ENCODE data around the gene TBCD. TPM values are rescaled to one million over a fixed set of nuclear protein-coding genes. Genes with fewer than 3 reads are reported as not detected.
A peak's percentile ranks its signal among the peaks of the same experiment; 100 is the strongest.

TBCD gene
- total RNA-seq, 6 experiments from 2014 or later, result 47.3 to 67.6 (median 62.5) TPM

DNA sequence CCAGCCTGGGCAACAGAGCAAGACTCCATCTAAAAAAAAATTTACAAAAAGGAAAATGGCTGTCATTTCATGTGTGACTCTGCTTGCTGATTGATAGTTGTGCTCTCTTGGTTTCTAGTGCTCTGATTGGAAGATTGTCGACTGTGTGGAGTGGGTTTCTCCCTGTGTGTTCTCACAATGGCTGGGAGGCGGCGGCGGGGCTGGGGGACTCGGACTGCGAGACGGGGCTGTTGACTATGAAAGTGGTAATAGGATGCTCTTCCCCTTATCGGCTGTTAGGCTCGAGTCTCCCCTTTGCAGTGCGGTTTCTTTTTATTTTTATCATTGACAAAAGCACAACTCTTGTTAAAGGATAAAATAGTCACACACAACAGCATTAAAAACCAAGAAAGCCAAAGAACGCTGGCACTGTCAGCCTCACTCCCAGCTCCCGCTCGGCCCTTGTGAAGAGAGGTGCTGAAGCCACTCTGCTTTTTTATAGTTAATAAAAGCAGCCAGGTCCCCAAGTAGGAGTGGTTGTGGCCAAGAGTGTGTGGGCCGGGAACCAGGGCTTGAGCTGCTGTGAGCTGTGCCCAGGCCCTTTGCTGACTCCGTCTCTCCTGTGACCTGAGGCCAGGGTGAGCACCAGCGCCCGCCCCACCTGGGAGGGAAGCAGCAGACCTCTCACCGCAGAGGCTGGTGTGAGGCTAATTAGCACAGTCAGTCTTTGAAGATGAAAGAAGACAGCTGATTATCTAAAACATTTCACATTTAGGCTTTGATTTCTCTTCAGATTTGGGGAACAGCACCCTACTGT, 36.5 kb downstream of the TBCD start:
- no peak overlapping the region for H3K27ac Mint-ChIP-seq
- H3K4me3 Mint-ChIP-seq, result no peak overlapping the region
- H3K36me3 Mint-ChIP-seq (ENCODE audit: low read depth), result peaks cover 4% of the 10 kb centered on the region
- H3K4me1 Mint-ChIP-seq (ENCODE audit: low read depth), result peaks cover 9% of the 10 kb centered on the region
- no peaks in the 10 kb centered on the region for H3K9me3 Mint-ChIP-seq
- TF ChIP-seq, protein P1, sequence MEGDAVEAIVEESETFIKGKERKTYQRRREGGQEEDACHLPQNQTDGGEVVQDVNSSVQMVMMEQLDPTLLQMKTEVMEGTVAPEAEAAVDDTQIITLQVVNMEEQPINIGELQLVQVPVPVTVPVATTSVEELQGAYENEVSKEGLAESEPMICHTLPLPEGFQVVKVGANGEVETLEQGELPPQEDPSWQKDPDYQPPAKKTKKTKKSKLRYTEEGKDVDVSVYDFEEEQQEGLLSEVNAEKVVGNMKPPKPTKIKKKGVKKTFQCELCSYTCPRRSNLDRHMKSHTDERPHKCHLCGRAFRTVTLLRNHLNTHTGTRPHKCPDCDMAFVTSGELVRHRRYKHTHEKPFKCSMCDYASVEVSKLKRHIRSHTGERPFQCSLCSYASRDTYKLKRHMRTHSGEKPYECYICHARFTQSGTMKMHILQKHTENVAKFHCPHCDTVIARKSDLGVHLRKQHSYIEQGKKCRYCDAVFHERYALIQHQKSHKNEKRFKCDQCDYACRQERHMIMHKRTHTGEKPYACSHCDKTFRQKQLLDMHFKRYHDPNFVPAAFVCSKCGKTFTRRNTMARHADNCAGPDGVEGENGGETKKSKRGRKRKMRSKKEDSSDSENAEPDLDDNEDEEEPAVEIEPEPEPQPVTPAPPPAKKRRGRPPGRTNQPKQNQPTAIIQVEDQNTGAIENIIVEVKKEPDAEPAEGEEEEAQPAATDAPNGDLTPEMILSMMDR (IDR thresholded peaks at IDR 0.05), result no peak
- H3K27me3 Mint-ChIP-seq (ENCODE audit: insufficient read depth), result 0 out of 2 replicates have a peak, but pooled peaks cover 2% of the 10 kb centered on the region
- no peak for DNase-seq

DNA sequence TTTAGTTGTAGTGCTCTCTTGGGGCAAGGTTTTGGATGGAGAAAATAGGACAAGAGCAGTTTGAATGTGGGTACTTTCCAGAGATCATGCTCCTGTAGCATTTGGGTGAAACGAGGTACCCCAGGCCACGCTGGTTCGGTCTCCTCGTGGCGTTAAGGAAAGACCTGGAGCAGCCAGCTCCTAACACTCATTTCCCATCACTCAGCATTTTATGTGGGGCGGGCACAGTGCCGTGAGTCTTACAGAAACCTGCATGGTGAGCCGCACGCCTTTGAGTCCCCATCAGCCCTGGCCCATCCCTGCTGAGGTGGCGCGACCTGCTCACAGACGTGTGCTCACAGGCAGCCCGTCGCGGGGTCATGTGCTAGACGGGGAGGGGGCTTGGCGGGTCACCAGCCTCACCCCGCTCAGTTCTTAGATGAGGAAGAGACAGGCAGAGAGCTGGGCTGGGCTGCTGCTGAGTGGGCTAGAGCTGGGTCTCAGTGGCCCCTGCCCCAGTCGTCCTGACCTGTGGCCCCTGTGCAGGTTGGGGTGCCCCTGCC, 37.3 kb downstream of the TBCD start:
- H3K27ac Mint-ChIP-seq, result no peak overlapping the region
- TF ChIP-seq, protein P1 (IDR thresholded peaks at IDR 0.05), result no peak
- H3K36me3 Mint-ChIP-seq (ENCODE audit: low read depth), result peaks cover 4% of the 10 kb centered on the region
- H3K4me3 Mint-ChIP-seq, result no peak overlapping the region
- no peaks in the 10 kb centered on the region for H3K9me3 Mint-ChIP-seq
- H3K27me3 Mint-ChIP-seq (ENCODE audit: insufficient read depth), result 0 out of 2 replicates have a peak, but pooled peaks cover 2% of the 10 kb centered on the region
- DNase-seq, result no peak
- peaks cover 9% of the 10 kb centered on the region for H3K4me1 Mint-ChIP-seq (ENCODE audit: low read depth)

DNA sequence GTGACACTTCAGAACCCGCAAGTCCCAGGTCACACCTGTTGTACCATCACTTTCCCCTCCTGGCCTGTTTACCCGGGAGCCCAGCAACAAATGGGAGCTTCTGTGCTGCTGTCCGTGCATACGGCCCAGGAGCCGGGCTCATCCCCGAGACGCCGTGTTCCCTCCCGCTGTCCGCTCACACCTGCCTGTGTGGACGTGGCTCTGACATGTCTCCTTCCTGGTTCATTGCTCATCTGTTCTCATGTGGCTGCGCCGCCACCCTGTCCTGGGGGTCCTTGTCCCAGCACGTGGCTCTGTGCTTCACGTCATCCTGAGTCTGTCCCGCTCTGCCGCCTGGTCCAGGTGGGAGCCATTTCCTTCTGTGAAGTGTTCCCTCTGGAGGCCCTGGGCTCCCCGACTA, 37.9 kb downstream of the TBCD start:
- H3K36me3 Mint-ChIP-seq (ENCODE audit: low read depth), result peaks cover 4% of the 10 kb centered on the region
- H3K4me1 Mint-ChIP-seq (ENCODE audit: low read depth), result peaks cover 9% of the 10 kb centered on the region
- DNase-seq, result no peak
- no peak overlapping the region for H3K4me3 Mint-ChIP-seq
- TF ChIP-seq, protein P1 (IDR thresholded peaks at IDR 0.05), result no peak
- peaks cover 2% of the 10 kb centered on the region; the same call in 1 of the 2 replicates for H3K27me3 Mint-ChIP-seq (ENCODE audit: insufficient read depth)
- H3K9me3 Mint-ChIP-seq, result no peaks in the 10 kb centered on the region
- 0 out of 2 replicates have a peak overlapping the region, but pooled peaks have one; percentile 29 for H3K27ac Mint-ChIP-seq

DNA sequence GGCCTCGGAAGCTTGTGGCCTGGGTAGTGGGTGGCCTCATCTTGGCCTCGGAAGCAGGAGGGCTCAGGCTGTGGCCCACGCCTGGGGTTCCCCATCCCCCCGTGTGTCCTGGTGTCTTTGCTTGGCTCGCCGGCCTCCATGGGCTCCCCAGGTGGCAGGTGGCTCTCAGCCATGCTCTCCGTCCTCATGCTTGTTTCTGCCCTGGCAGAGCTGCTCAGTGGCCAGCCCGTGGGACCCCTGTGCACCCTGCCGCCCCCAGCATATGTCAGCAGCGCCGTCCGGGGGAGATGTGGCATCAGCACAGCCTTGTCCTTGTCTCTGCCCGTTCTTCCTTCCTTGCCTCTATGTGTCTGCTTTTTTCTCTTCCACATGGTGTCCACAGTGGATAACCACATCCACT, 38.5 kb downstream of the TBCD start:
- no peaks in the 10 kb centered on the region for H3K9me3 Mint-ChIP-seq
- H3K27me3 Mint-ChIP-seq (ENCODE audit: insufficient read depth), result peaks cover 2% of the 10 kb centered on the region; the same call in 1 of the 2 replicates
- no peak overlapping the region for H3K27ac Mint-ChIP-seq
- H3K4me1 Mint-ChIP-seq (ENCODE audit: low read depth), result peaks cover 9% of the 10 kb centered on the region
- H3K36me3 Mint-ChIP-seq (ENCODE audit: low read depth), result peaks cover 4% of the 10 kb centered on the region
- DNase-seq, result no peak
- H3K4me3 Mint-ChIP-seq, result no peak overlapping the region
- TF ChIP-seq, protein P1 (IDR thresholded peaks at IDR 0.05), result no peak

DNA sequence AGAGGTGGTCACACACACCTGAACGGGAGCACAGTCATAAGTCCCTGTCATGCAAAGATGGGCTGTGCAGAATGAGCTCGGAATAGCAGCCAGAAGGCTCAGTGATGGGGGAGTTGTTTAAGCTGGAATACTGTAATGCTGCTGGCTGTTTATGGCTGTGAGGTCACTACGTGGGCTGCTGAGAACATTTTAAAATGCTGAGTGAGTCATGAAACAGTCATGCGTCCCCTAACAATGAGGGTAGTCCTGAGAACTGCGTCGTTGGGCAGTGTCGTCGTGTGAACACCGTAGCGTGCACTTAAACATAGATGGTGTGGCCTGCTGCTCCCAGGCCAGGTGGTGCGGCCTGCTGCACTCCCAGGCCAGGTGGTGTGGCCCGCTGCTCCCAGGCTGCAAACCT, 39.7 kb downstream of the TBCD start:
- DNase-seq, result peak; percentile 72
- H3K27ac Mint-ChIP-seq, result peak overlapping the region; percentile 70
- TF ChIP-seq, protein P1 (IDR thresholded peaks at IDR 0.05), result no peak
- peaks cover 4% of the 10 kb centered on the region for H3K36me3 Mint-ChIP-seq (ENCODE audit: low read depth)
- 0 out of 2 replicates have a peak overlapping the region, but pooled peaks have one; percentile 16 for H3K4me3 Mint-ChIP-seq
- peaks cover 2% of the 10 kb centered on the region; the same call in 1 of the 2 replicates for H3K27me3 Mint-ChIP-seq (ENCODE audit: insufficient read depth)
- peaks cover 9% of the 10 kb centered on the region for H3K4me1 Mint-ChIP-seq (ENCODE audit: low read depth)
- no peaks in the 10 kb centered on the region for H3K9me3 Mint-ChIP-seq

Data from HFFc6 (cell line).